Measurements from ENCODE around the gene RNF214. TPM values are rescaled to one million over a fixed set of nuclear protein-coding genes. Genes with fewer than 3 reads are reported as not detected.
"Not testable (repeated sequence)": the region's sequence is repeated elsewhere in the genome, so short reads cannot be mapped to it uniquely, and the experiment has no call there.

The RNF214 gene
- total RNA-seq, 1 donor from 2014 or later = 18.5 TPM

- Mint-ChIP-seq H3K9me3 (no peaks in the 10 kb centered on the region), H3K4me1 (ENCODE audit: low read depth) (peaks cover 2% of the 10 kb centered on the region), H3K27me3 (ENCODE audit: insufficient read depth) (no peaks in the 10 kb centered on the region), H3K36me3 (ENCODE audit: low read depth) (peaks cover 17% of the 10 kb centered on the region), H3K27ac (no peak overlapping the region), H3K4me3 (no peak overlapping the region)
- intact Hi-C loops (cut with micrococcal nuclease) = no loop called here
- no peak for DNase-seq (ENCODE audit: low spot score)
Measured at GRCh38 chr11:117239295-117239694, 6.8 kb downstream of the RNF214 start.

- H3K4me1 Mint-ChIP-seq (ENCODE audit: low read depth) = no peaks in the 10 kb centered on the region
- intact Hi-C loops (cut with micrococcal nuclease) = no loop called here
- no peaks in the 10 kb centered on the region for H3K9me3 Mint-ChIP-seq
- H3K27me3 Mint-ChIP-seq (ENCODE audit: insufficient read depth) = no peaks in the 10 kb centered on the region
- H3K4me3 Mint-ChIP-seq = no peak overlapping the region
- H3K36me3 Mint-ChIP-seq (ENCODE audit: low read depth) = peaks cover 36% of the 10 kb centered on the region
- H3K27ac Mint-ChIP-seq = no peak overlapping the region
- no peak for DNase-seq (ENCODE audit: low spot score)
Measured at GRCh38 chr11:117248341-117248740, 15.9 kb downstream of the RNF214 start.

- intact Hi-C loops (cut with micrococcal nuclease) = no loop called here
- Mint-ChIP-seq H3K4me1 (ENCODE audit: low read depth) (no peaks in the 10 kb centered on the region), H3K9me3 (no peaks in the 10 kb centered on the region), H3K36me3 (ENCODE audit: low read depth) (peaks cover 35% of the 10 kb centered on the region), H3K27me3 (ENCODE audit: insufficient read depth) (no peaks in the 10 kb centered on the region), H3K4me3 (no peak overlapping the region), H3K27ac (no peak overlapping the region)
- DNase-seq (ENCODE audit: low spot score) = no peak
Measured at GRCh38 chr11:117249571-117249970, 17.1 kb downstream of the RNF214 start.

GRCh38 chr11:117251506-117251905, 19.0 kb downstream of the RNF214 start:
- intact Hi-C loops (cut with micrococcal nuclease) = no loop called here
- Mint-ChIP-seq H3K9me3 (no peaks in the 10 kb centered on the region), H3K27me3 (ENCODE audit: insufficient read depth) (no peaks in the 10 kb centered on the region)

GRCh38 chr11:117255966-117256365, 23.5 kb downstream of the RNF214 start:
- no peak overlapping the region for H3K27ac Mint-ChIP-seq
- H3K4me1 Mint-ChIP-seq (ENCODE audit: low read depth) = peaks cover 5% of the 10 kb centered on the region
- no peak for DNase-seq (ENCODE audit: low spot score)
- no peaks in the 10 kb centered on the region for H3K9me3 Mint-ChIP-seq
- intact Hi-C loops (cut with micrococcal nuclease) = no loop called here
- H3K36me3 Mint-ChIP-seq (ENCODE audit: low read depth) = peaks cover 18% of the 10 kb centered on the region
- no peak overlapping the region for H3K4me3 Mint-ChIP-seq
- H3K27me3 Mint-ChIP-seq (ENCODE audit: insufficient read depth) = no peaks in the 10 kb centered on the region

More at GRCh38 chr11:117251506-117251905, 19.0 kb downstream of the RNF214 start:
- H3K4me1 Mint-ChIP-seq (ENCODE audit: low read depth) = peaks cover 5% of the 10 kb centered on the region
- H3K4me3 Mint-ChIP-seq = no peak overlapping the region
- no peak overlapping the region for H3K27ac Mint-ChIP-seq
- peaks cover 27% of the 10 kb centered on the region for H3K36me3 Mint-ChIP-seq (ENCODE audit: low read depth)
- no peak for DNase-seq (ENCODE audit: low spot score)

- no peak overlapping the region for H3K27ac Mint-ChIP-seq
- peaks cover 17% of the 10 kb centered on the region for H3K36me3 Mint-ChIP-seq (ENCODE audit: low read depth)
- no peak for DNase-seq (ENCODE audit: low spot score)
- peaks cover 5% of the 10 kb centered on the region for H3K4me1 Mint-ChIP-seq (ENCODE audit: low read depth)
- no peaks in the 10 kb centered on the region for H3K9me3 Mint-ChIP-seq
- no peaks in the 10 kb centered on the region for H3K27me3 Mint-ChIP-seq (ENCODE audit: insufficient read depth)
- H3K4me3 Mint-ChIP-seq = no peak overlapping the region
- intact Hi-C loops (cut with micrococcal nuclease) = no loop called here
Measured at GRCh38 chr11:117256573-117256972, 24.1 kb downstream of the RNF214 start.

GRCh38 chr11:117258576-117258975, 26.1 kb downstream of the RNF214 start:
- intact Hi-C loops (cut with micrococcal nuclease) = no loop called here
- H3K36me3 Mint-ChIP-seq (ENCODE audit: low read depth) = peaks cover 12% of the 10 kb centered on the region
- H3K4me1 Mint-ChIP-seq (ENCODE audit: low read depth) = peaks cover 5% of the 10 kb centered on the region
- no peaks in the 10 kb centered on the region for H3K9me3 Mint-ChIP-seq
- no peak overlapping the region for H3K4me3 Mint-ChIP-seq
- DNase-seq (ENCODE audit: low spot score) = no peak
- H3K27ac Mint-ChIP-seq = no peak overlapping the region
- no peaks in the 10 kb centered on the region for H3K27me3 Mint-ChIP-seq (ENCODE audit: insufficient read depth)

GRCh38 chr11:117259417-117259816, 26.9 kb downstream of the RNF214 start:
- no peaks in the 10 kb centered on the region for H3K9me3 Mint-ChIP-seq
- H3K27me3 Mint-ChIP-seq (ENCODE audit: insufficient read depth) = no peaks in the 10 kb centered on the region
- peaks cover 10% of the 10 kb centered on the region for H3K36me3 Mint-ChIP-seq (ENCODE audit: low read depth)
- H3K4me1 Mint-ChIP-seq (ENCODE audit: low read depth) = peaks cover 5% of the 10 kb centered on the region
- DNase-seq (ENCODE audit: low spot score) = no peak
- H3K27ac Mint-ChIP-seq = no peak overlapping the region
- intact Hi-C loops (cut with micrococcal nuclease) = no loop called here
- H3K4me3 Mint-ChIP-seq = no peak overlapping the region

- intact Hi-C loops (cut with micrococcal nuclease); H3K27ac Mint-ChIP-seq; H3K27me3 Mint-ChIP-seq (ENCODE audit: insufficient read depth); H3K4me3 Mint-ChIP-seq; DNase-seq (ENCODE audit: low spot score); H3K36me3 Mint-ChIP-seq (ENCODE audit: low read depth); H3K9me3 Mint-ChIP-seq; H3K4me1 Mint-ChIP-seq (ENCODE audit: low read depth): not testable (repeated sequence)
Measured at GRCh38 chr11:117264624-117265323, 32.3 kb downstream of the RNF214 start.

- no peaks in the 10 kb centered on the region for H3K4me1 Mint-ChIP-seq (ENCODE audit: low read depth)
- no peaks in the 10 kb centered on the region for H3K9me3 Mint-ChIP-seq
- H3K36me3 Mint-ChIP-seq (ENCODE audit: low read depth) = peaks cover 4% of the 10 kb centered on the region
- H3K4me3 Mint-ChIP-seq = no peak overlapping the region
- DNase-seq (ENCODE audit: low spot score) = no peak
- H3K27me3 Mint-ChIP-seq (ENCODE audit: insufficient read depth) = no peaks in the 10 kb centered on the region
- intact Hi-C loops (cut with micrococcal nuclease) = no loop called here
- no peak overlapping the region for H3K27ac Mint-ChIP-seq
Measured at GRCh38 chr11:117265745-117266144, 33.3 kb downstream of the RNF214 start.

GRCh38 chr11:117269856-117270255, 37.4 kb downstream of the RNF214 start:
- intact Hi-C loops (cut with micrococcal nuclease) = no loop called here
- no peaks in the 10 kb centered on the region for H3K9me3 Mint-ChIP-seq
- no peak for DNase-seq (ENCODE audit: low spot score)
- no peaks in the 10 kb centered on the region for H3K4me1 Mint-ChIP-seq (ENCODE audit: low read depth)
- H3K4me3 Mint-ChIP-seq = no peak overlapping the region
- peaks cover 14% of the 10 kb centered on the region for H3K36me3 Mint-ChIP-seq (ENCODE audit: low read depth)
- H3K27ac Mint-ChIP-seq = no peak overlapping the region
- H3K27me3 Mint-ChIP-seq (ENCODE audit: insufficient read depth) = no peaks in the 10 kb centered on the region

GRCh38 chr11:117271208-117271607, 38.7 kb downstream of the RNF214 start:
- H3K27ac Mint-ChIP-seq = no peak overlapping the region
- H3K4me1 Mint-ChIP-seq (ENCODE audit: low read depth) = no peaks in the 10 kb centered on the region
- intact Hi-C loops (cut with micrococcal nuclease) = no loop called here
- H3K4me3 Mint-ChIP-seq = no peak overlapping the region
- H3K9me3 Mint-ChIP-seq = no peaks in the 10 kb centered on the region
- no peaks in the 10 kb centered on the region for H3K27me3 Mint-ChIP-seq (ENCODE audit: insufficient read depth)
- peaks cover 15% of the 10 kb centered on the region for H3K36me3 Mint-ChIP-seq (ENCODE audit: low read depth)
- DNase-seq (ENCODE audit: low spot score) = no peak

GRCh38 chr11:117272175-117272574, 39.7 kb downstream of the RNF214 start:
- peaks cover 15% of the 10 kb centered on the region for H3K36me3 Mint-ChIP-seq (ENCODE audit: low read depth)
- DNase-seq (ENCODE audit: low spot score); H3K4me3 Mint-ChIP-seq; H3K4me1 Mint-ChIP-seq (ENCODE audit: low read depth); H3K9me3 Mint-ChIP-seq; H3K27me3 Mint-ChIP-seq (ENCODE audit: insufficient read depth); H3K27ac Mint-ChIP-seq; intact Hi-C loops (cut with micrococcal nuclease): not testable (repeated sequence)

Data from activated T-helper 1 cell treated with anti-CD3 and anti-CD28 coated beads, Interleukin-12 subunit alpha, Interleukin-12 subunit beta, Interleukin-2, Interleukin-4 antibody, amounts not matched to agents 30 ng/mL and 10 ng/mL and 1 ng/mL, durations not matched to agents 14 hours and 24 hours and 36 hours (primary cell).